Fibroblast of skin of abdomen (primary cell): Measurements from ENCODE around the gene SZT2.
"Not testable (repeated sequence)": the region's sequence is repeated elsewhere in the genome, so short reads cannot be mapped to it uniquely, and the experiment has no call there.

ENCODE experiments used
- DNase-seq: peaks from one replicate; pipeline ENCODE4 v3.0.0-alpha.2; 2013

The SZT2 gene

DNA sequence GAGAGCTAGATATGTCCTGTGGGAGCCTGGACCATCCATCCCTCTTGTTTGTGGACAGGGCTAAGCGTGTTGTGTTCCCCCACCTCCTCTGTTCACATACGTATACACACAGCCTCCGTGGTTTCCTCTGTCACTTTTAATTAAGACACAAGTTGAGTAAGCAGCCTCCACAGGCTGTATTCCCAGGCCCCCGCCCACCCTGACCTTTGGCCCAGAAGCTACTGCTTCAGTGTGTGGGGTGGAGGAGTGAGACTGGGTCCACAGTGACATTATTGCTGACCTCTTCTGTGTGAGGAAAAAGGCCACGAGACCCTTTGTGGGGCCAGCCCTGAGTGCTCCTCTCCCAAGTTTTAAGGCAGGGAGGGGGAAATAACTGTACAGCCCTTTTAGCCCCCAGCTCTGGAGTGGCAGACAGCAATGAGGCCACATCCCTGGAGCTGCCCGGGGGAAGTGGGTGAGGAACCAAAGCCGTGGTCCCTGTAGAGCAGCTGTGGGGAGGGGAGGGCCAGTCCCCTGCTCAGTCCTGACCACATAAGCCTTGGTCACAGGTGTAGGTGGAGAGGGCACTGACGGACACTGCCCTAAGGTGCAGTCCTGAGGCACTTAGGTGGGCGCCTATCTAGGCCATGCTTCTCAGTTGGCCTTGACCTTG is 26.3 kb upstream of the SZT2 start:
- no peak for DNase-seq

DNA sequence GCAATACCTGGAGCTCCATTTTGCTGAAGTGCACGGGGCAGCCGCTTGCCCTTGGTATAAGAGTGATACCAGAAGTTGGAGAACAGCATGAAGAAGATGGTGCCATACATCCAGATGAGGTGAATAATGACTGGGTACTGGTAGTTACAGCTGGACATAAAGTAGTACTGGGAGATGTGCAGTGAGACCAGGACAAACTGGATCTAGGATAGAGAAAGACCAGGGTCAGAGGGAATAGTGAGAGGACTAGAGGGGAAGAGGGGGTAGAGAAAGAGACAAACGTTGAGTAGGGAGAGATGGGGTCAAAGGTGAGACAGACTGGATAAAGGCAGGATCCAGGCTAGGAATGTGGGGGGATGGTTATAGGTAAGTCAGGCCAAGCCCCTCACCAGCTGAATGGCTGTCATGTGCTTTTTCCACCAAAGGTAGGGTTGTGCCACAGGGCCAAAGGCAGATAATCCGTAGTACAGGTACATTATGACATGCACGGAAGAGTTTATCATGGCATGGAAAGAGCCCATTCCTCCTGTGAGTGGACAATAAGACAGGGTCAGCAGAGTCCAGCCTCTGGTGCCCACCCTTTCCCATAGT is 25.7 kb upstream of the SZT2 start:
- DNase-seq = no peak

DNA sequence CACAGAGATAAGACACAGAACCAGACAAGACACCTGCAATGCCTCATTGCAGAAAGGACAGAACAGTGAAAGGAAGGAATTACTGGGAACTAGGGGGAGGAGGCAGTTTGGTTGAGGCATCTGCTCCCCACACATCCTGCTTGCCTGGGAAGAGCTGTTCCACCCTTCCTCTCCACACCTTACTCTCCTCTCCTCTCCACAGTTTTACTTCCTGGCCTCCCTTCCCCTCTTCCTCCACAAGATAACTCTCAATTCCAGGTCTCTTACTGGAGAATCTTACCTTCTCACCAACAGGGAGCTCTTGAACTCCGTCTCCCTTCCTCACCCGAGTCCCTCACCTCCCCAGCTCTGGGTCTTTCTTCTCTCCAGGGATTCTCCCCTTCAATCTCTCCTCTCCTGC is 24.0 kb upstream of the SZT2 start:
- DNase-seq = no peak

DNA sequence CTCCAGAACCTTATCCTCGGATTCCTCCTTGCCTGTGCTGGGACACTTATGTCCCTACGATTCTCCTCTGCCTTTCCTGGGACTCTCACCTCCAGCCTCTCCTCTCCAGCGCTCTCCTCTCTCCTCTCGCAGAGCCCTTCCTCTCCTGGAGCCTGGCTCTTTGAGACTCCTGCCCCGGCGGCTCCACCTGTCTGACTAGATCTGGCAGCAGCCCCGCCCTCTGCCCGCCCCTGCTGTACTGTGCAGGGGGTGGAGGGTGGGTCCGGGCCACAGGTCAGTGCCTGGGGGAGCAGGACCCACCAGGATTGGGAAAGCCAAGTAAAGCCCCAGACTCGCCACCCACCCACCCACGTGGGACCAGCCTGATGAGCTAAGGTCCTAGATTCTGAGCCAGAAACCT is 23.5 kb upstream of the SZT2 start:
- no peak for DNase-seq

DNA sequence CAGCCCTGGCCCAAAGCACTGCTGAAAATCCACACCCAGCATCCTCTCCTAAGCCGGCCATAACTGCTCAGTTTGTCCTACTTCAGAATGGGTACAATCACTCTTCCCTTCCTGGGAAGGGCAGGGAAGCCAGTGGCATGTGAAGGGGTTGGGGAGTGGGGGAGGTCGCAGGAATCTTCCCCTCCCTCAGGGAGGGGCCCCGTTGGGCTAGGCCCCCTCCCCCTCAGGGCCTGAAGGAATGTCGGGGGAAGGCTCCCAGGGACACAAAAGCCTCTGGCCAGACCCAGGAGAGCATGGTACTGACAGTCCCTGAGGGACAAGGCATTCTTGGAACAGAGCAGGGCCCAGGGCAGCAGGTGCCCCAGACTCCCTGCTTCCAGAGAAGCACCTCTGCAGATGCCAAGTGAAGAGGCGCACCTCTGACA is 23.1 kb upstream of the SZT2 start:
- DNase-seq = no peak

DNA sequence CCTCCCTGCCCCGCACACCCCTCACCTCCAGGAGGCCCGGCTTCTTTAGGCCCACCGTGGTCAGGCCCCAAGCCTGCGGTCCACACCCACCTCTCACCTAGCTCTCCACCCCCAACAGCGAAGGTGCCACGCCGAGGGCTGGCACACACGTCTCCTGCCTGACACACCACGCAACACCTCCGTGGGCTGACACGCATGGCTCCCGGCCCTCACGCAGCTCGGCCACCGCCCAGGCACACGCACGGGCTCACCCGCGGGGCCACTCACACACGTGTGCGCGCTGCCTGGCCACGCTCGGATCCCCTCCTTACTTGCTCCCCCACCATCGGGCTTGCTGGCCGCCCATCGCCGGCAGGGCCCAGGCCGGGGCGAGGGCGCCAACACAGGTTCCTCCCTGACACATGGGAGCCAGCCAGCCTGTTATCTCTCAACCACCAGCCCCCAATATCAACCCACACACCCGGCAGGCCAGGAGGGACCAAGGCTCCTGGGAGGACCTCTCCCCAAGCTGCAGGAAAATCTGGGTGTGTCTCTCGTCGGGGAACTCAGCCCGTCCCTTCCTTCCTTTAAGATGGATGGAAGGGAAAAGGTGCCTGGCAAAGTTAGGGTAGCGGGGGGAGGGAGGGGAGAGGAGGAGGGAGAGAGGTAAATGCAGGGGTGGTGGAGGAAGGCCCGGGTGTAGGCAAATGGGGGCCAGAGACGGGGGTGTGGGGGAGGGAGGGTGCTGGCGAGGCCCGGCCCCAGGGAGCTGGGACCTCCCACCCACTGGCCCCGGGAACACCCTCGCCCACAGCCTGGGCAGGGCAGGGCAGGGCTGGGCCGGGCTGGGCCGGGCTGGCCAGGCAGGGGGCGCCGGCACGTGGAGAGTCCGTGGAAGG is 22.4 kb upstream of the SZT2 start:
- DNase-seq = no peak

DNA sequence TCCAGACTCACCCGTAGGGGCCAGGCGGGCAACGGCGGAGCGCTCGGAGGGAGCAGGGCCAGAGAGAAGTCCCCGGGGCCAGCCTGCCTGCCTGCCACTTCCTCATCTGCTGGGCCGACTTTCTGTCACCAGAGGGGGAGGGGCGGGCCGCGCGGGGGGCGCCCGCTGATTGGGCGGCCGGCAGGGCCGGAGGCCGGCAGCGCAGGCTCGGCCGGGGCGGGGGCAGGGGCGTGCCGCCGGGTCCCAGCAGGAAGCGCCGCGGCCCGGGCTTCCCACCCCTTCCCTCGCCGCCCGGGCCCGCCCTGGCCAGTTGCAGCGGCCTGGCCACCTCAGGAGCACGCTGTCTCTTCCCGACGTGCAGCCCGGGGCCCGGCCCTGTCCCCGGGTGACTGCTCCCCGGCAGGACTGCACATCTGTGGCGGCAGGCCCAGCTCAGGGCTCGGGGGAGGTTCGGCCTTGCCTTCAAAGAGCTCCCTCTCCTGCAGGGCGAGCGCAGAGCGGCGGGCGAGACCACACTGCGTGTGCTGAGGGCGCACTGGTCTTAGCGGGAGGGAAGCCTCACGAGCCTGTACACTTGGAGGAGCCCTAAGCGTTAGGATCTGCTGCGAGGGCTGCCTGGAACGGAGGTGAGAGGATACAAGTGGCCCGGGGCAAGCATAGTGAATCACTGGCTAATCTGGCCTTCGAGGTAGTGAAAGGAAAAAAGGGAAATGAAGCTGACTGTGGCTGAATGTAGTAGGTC is 21.6 kb upstream of the SZT2 start, which contains the start of gene ELOVL1:
ELOVL1 (minus strand) TSS at position 108 of the 742 bp plus-strand sequence. CDS start 2,402 bp downstream, outside the sequence.
- DNase-seq = peak; percentile 86

DNA sequence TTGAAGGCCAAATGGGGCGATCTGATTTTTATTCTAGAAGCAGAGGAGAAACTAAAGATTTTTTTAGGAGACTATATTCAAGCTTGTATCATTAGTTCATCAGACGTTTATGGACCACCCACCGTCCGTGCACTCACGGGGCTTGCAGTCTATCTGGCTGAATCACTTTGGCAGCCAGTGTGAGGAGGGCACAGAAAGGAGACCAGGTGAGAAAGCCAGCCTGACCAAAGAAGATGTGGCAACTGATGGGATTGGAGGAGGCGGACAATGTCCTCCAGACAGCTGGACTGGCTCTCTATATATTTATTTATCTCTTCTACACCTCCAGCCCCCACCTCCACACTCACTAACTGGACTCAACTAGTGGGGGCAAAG is 21.1 kb upstream of the SZT2 start:
- DNase-seq = no peak

DNA sequence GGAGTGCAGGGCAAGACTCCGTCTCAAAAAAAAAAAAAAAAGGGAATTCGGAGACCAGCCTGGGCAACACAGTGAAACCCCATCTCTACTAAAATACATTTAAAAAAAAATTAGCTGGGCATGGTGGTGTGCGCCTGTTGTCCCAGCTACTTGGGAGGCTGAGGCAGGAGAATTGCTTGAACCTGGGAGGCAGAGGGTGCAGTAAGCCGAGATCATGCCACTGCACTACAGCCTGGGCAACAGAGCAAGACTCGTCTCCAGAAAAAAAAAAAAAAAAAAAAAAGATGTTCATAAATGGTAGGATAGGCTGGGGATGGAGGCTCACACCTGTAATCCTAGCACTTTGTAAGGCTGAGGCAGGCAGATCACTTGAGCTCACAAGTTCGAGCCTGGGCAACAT is 19.9 kb upstream of the SZT2 start:
- DNase-seq = not testable (repeated sequence)

DNA sequence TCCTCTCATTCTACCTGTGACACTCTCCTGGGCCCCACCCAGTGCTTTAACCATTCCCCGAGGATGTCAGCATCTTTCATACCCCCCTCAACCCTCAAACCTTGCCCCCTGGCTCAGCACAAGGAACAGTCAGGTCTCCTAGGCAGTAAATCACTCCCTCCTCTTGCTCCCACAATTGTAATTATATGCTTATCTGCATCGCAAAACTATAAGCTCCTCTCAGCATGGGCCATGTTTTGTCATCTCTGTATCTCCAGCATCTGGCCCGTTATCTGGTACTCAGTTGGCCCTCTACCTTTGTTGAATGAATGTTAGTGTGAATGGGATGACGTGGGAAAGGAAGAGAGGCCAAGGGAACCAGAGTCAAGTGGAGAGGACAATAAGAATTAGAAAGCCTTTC is 19.1 kb upstream of the SZT2 start:
- DNase-seq = no peak

DNA sequence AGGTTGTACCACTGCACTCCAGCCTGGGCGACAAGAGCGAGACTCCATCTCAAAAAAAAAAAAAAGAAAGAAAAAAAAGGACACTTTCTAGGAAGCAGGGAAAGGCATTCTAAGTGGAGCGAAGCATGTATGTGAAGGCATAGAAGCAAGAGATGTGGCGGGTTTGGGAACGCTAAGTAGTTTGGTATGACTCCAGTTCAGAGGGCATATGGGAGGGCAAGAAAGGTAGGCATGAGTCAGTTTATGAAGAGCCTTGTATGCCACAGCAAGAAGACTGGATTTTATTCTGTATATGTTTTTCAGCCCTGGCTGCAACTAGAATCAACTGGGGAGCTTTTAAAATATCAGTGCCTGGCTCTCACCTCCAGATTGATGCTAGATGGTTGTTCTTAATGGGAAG is 17.5 kb upstream of the SZT2 start:
- DNase-seq = no peak

DNA sequence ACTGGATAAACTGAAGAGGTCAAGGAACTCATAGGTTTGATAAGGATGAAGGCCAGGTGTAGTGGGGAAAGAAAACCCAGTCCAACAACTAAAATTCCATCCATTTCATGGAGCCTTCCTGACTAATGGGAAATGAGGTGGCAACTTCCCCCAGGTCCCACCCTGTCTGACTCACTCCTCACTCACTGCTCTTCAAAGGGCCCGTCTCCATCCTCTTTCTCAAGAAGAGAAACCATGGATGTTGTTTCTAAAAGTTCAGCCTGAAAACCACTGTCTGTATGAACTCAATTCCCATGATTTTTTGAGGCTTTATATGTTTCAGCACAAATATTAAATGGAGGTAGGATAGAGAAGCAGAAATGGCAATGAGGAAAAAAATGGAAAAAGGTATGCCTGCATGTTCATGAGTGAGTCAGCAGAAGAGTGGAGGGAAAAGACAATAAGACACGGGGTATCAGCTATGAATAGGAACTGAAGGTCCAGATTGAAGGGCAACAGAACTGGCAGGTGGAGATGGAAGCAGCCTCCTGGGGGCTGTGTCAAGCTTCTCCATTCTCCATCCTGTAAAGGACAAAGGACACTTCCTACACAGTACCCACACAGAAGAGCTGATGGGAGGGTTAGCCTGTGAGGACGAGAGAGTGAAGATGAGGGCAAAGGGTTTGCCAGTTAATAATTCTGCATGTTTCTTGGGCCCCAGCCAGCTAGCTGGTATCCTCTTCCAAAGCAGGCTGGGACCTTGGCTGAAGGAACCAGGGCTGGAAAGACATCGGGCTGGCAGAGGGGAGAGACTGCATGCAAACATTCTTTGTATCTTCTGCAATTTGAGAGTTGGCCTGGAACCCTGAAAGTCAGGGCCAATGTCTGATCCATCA is 16.4 kb upstream of the SZT2 start:
- DNase-seq = peak; percentile 74

DNA sequence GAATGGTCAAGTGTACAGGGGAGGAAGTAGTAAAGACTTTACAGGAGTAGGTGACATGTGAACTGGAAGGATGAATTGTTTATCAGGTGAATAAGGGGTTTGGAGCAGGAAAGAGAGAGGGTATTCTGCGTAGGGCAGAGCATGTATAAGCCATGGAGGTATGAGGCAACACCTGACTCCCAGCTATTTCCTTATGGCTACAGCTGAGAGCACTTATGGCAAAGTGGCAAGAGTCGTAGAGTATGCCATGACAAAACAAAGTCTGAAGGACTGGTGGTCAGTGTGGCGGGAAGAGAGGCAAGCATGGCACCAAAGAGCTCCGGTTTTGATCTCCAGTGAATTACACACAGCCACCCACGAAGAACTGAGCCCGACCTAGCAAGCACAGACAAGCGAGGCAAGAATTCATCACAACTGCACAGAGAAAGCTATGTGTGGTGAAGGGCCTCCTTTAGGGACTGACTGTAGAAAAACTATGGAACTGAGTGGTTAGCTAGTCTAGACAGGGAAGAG is 12.9 kb upstream of the SZT2 start:
- no peak for DNase-seq

DNA sequence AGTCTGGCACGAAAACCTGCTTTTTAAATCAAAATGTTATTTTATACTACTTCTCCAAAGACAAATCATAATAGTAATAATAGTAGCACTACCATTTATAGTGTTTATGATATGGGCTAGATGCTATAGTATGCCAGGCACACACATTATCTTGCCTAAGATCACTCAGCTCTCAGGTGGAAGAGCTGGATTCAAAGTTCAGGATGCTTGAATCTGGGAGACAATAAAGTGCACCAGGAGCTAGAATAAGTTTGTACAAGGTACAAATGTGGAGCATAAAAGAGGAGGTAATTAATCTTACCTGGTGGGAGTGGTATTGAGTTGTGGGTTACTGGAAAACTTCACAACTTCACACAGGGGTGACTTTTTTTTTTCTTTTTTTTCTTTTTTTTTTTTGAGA is 11.9 kb upstream of the SZT2 start:
- DNase-seq = no peak

DNA sequence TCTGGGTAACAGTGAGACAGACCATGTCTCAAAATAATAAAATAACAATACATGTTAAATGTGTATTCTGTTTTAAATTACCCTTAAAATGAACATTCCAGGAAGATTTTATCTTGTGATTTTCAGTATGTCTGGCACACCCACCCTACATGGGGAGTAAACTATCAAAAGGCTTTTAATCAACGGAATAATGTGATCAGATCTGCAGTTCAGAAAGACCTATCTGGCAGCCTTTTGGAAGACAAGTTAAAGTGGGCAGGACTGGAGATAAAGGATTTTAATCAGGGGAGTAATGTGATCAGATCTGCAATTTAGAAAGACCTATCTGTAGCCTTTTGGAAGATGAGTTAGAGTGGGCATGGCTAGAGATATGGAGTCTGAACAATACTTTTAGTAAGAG is 10.2 kb upstream of the SZT2 start:
- DNase-seq = no peak

DNA sequence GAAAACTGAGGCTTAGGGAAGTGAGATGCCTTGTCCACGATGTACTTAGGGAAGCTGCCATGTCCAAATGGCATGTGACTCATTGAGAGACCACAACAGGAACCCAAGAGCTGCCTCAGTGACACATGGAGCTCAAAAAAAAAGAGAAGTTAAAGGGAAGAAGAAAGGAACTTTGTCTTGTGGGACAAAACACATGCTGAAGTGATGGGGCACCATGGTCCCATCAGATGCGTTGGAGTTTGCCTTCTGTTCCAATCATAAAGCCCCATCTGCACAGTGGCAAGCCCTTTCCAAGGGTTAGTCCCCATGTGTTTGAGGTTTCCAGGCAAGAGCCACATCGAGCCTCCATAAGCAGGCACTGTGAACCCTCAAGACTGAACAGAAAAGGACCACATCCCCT is 8.1 kb upstream of the SZT2 start:
- DNase-seq = no peak

DNA sequence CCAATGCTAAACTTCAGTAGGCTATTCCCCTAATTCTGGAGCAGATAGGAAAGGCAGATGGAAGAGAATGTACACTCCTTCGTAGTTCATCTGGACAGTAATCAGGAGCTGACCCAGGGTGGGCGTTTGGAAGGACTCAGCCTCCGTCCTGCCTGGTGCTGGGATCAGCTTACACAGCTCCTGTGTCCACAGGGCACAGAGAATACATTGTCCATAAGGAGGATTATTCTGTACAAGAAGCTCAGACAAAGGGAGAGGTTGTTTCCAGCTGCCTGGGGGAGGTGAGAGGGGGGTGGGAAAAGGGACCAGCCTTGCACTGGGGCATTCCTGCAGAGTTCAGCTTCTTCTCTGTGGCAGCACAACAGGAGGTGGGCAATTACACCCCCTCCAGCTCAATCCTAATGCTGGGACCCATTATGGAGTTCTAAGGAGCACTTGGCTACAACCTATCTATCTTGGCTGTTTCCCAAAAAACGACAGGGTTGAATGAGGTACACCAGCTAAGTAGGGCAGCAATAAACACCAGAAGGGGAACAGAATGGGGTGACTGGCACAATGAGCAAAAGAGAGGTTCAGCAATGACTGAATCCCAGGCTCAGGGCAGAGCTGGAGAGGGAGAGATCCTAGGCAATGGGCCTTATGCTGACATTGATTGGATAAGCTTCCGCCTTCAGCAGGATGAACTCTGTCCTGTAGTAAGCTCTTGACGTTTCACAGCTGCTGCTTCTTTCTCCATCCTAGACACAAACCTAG is 7.5 kb upstream of the SZT2 start:
- DNase-seq = no peak

DNA sequence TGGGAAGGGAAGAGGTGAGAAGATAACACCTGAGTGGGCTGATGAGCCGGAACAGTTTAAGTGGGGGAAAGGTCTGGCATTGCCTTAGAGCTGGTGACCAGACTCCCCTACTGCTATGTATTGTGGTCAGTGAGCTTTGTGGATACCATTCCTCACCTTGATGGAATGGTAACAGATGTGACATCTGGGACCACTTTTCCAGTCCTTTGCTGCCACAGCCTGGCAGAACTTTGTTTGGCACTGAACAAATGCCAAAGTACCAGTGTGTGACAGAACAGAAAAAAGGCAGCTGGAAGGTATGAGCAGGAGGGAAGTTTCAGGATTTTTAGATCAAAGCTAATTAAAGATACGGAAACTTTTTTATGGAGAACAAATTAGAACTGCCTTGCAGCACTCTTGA is 6.2 kb upstream of the SZT2 start:
- no peak for DNase-seq

DNA sequence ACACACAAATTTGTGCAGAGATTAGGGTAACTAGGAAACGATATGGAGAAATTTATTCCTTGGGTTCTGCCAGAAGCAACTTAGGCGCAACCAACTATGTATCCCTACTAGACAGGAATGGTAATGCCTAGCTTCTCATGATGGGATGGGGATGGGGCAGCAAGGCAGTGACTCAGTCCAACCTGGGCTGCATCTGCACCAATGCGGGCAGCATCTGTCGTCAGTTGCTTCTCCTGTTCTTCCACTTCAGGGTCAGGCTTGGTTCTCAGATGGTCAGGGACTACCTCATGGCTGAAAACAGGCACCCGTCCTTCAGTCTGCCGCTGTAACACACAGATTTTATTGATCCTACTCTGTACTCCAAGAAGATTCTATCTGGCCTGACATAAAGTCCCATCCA is 3.0 kb upstream of the SZT2 start:
- DNase-seq = no peak

DNA sequence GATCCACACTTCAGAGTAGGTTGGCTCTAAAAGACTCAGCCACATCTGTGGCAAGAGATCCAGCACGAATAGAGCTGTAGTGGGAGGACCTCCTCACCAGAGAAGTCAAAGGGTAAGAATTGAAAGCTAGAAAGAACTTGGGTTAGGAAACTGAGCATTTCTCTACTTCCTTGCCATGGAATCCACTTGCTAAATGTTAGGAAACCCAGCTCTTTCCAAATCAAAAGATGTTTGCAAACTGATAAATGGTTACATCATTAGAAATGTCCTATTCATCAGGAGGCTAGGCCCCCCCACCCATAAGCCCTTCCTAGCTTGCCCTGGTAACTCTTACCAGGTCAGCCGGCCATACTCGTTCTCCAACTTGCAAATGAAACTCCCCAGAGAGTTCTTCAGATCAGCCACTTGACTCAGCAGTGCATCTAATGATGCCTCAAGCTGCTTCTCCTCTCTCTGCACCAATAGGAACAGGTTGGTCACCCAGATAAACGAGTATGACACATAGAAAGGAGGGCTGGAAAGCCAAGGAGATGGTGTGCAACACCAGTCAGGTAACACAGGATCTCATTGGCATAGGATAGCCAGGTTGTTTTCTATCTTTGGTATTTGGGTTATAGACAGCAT is 1.6 kb upstream of the SZT2 start:
- no peak for DNase-seq

DNA sequence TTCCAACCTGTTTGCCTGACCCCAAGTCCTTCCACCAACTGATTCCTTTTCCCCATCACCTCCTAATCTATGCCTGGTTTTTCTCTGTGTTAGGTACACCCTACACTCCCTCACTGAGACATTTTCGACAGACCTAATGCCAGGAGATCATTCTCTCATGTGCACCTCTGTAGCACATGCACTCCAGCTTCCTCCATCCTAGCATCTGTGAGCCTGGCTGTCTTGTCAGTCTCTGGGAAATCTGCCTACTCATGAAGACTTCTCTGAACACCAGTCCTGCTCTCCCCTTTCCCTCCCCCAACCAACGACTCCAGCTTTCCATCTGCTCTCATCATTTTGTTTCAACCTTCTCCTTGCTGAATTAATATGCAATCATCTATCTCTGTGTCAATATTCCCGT is 1.1 kb upstream of the SZT2 start:
- no peak for DNase-seq
